Left colon (tissue), 2 donors: Measurements from ENCODE around the gene KCNQ1. TPM values are rescaled to one million over a fixed set of nuclear protein-coding genes. Genes with fewer than 3 reads are reported as not detected.

ENCODE experiments used
- ATAC-seq: fragments of 200-7000 bp; cut with Tn5 transposase; one replicate; pipeline ENCODE4 v1.9.1; 2020; ENCODE audit warnings: mild to moderate bottlenecking, moderate library complexity
- DNase-seq, 2 donors: peaks; one replicate each; pipeline ENCODE4 v3.0.0-alpha.2; 2020
- intact Hi-C, 2 donors: fragments of 100-400 bp; cut with DNase I in 1 of 2; cut with micrococcal nuclease in 1 of 2; formaldehyde crosslinking; loops; one replicate each; pipeline versions ENCODE4 v1.11.2 to v1.14.0; 2022; cut with DNase I, micrococcal nuclease
- total RNA-seq, 2 donors: library from RNA; stranded (reverse); fragmentation: NEBNext Ultra II Directional; extraction: Animal tissue kit (Norgen Biotek cat#: 25700); gene quantifications; one replicate each; pipeline ENCODE4 v1.2.1, GENCODE V29; 2021
- donor health status: DM: no; HTN: no; CAD: no.
- donor health status: DM: yes; HTN: yes; CAD: no.

Gene KCNQ1
- total RNA-seq, 2 donors from 2014 or later, result 42.8 to 56.8 TPM

DNA sequence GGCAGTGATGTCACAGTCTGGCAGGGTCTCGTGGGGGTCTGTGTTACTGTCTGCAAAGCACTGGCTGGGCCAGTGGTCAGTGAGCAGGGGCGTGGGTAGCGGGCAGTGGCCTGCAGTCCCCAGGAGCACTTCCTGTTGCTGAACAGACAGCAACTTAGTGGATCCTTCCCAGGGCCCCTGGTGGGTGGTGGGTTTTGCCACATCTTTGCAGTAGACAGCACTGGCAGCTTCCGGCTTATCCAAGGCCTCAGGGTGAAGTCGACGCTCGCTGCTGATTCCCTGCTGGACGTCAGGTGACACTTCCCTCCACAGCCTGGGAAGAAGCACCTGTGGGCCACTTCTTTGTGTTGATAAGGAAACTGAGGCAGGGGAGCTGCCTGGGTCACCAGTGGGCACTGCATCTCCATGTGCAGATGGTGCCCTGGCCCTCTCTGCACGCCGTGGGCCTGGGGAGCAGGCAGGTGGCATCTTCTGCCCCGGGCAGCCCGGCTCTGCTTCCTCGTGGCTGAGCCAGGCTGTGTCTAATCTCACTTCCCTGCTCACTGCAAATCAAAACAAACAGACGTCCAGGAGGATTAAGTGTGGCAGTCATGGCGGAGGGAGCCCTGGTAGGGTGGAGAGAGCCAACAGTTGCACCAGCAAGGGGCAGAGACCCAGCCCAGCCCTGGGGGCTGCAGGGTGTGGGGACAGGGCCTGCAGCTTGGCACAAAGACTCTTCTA is 79.8 kb downstream of the KCNQ1 start:
- DNase-seq (peak; percentile 10 to 21), ATAC-seq (no peak)
- intact Hi-C loops, result loop anchor here in 1 of 2 donors (5.0 kb wide), 1 partner anchor 97 kb away; no protein-coding TSS in a partner anchor

- DNase-seq (peak; percentile 18 to 23), ATAC-seq (no peak)
- intact Hi-C loops, result loop anchor here in 1 of 2 donors (5.0 kb wide), 1 partner anchor 98 kb away; no protein-coding TSS in a partner anchor
Observed at GRCh38 chr11:2525166-2525861, 80.5 kb downstream of the KCNQ1 start.

DNA sequence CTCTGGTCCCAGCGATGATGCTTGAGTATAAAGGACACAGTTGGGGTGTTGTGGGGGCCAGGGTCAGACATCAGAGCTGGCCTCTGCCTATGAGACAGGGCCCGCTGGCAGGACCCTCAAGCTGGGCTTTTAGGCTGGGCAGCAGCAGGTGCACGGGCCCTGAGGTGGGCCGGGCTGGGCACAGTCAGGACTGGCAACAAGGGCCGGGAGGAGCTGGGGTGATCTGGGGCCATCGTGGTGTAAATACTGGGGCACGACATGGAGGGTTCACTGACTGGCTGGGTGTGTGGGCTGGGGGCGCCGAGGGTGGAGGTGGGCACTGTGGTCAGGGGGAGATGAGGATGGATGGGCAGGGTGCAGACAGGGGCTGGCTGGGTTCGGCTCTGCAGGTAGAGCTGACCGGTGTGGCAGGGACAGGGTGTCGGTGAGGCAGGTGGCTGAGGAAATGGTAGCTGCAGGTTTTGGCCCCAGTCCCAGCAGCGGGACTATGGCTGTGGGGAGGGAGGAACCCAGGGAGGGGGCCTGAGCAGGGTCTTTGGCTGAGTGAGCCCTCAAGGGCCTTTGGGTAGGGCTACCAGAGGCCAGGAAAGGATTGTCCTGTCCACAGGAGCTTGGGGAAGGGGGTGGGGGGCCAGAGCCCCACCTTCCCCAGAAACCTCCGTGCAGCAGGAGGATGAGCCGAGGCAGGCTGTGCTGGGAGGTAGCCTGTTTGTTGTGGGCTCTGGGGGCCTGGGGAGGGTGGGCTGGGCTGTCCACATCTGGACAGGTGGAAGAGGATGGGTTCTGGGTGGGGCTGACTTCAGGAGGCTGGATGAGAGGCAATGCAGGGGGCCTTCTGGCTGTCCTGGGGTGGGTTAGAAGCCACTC is 81.4 kb downstream of the KCNQ1 start:
- ATAC-seq (peak; percentile 35), DNase-seq (peak; percentile 49 to 52)
- intact Hi-C loops, result loop anchor here in 1 of 2 donors (5.0 kb wide), 1 partner anchor 99 kb away; no protein-coding TSS in a partner anchor

DNA sequence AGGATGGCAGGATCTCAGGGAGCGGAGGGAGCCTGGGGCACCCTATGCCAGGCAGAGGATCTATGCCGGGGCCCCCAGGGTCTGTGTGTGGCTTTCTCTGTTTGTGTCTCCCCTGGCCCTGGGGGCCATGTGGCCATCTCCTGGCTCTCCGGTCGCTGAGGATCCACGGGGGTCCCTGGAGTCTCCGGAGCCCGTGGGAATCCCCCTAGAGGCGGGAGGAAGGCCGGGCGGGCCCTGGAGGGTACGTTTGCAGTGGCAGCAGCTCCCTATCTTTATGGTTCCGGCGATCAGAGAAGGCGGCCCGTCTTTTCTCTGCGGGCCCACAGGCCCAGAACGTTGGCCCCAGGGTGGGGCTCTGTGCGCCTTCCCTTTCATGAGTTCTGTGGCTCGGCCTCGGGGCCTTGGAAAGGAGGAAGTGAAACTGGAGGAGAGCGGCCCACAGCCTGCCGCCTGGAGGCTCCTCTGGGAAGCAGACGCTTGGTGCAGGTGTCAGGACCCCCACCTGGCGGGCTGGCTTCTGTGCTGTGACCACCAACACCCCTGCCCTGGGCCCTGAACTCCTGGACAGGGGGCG is 82.1 kb downstream of the KCNQ1 start:
- intact Hi-C loops, result loop anchor here in 1 of 2 donors (5.0 kb wide), 1 partner anchor 100 kb away; no protein-coding TSS in a partner anchor
- DNase-seq (peak; percentile 87), ATAC-seq (peak; percentile 81)

- intact Hi-C loops, result loop anchor here in 1 of 2 donors (5.0 kb wide), 1 partner anchor 100 kb away; no protein-coding TSS in a partner anchor
- ATAC-seq (no peak), DNase-seq (peak; percentile 24 to 53)
Observed at GRCh38 chr11:2527621-2528291, 82.9 kb downstream of the KCNQ1 start.

DNA sequence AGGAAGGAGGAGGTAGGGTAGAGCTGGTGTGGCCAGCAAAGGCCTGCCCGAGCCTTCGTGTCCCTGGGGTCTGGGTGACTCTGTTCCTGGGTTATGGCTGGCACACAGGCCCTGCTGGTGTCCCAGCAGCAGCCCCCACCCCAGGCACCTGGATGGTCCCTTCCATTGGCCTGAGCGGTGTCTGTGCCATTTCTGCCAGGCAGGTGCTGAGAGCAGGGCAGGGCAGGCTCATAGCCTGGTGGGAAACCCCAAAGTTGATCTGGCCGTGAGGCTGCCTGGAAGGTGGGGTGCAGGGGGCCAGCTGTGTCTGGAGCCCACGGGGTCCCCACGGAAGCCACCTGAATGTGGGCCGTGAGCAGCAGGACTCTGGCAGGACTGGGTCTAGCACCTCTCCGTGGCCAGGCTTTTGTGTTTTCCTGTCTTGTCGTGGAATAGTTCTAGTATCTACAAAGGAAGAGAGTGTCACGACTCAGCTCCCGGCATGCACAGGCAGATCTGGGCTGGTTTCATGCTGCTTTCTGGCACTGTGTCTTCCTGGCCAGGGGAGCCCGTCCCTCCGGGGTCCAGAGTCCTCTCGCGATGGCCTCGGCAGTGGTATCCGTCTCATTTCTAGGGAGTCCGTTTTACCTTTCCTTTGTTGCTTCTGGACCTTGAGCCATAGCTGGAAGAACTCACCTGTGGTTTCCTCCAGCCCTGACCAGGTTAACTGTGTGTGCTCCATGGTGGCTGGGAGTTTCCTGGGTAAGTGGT is 83.7 kb downstream of the KCNQ1 start:
- DNase-seq, result peak; percentile 42 to 50
- peak; percentile 39 for ATAC-seq
- intact Hi-C loops, result loop anchor here in 1 of 2 donors (5.0 kb wide), 1 partner anchor 101 kb away; no protein-coding TSS in a partner anchor

DNA sequence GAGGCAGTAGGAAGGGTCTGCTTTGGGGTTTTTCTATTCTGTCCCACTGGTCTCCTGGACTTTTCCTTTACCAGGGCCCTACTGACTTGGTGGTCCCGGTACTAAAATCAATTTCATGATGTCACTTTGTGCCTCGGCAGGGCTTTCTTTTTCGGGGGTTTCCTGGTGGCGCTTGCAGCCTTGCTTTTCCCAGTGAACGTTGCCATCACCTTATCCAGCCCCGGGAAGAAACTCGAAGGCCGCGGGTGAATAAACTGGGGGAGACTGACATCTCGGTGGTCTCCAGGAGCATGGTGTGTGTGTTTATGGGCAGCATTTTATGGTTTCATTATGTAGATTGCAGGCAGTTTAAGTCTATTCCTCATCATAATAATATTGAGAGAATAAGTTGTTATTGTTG is 84.4 kb downstream of the KCNQ1 start:
- ATAC-seq (no peak), DNase-seq (no peak)
- intact Hi-C loops, result loop anchor here in 1 of 2 donors (5.0 kb wide), 1 partner anchor 102 kb away; no protein-coding TSS in a partner anchor

DNA sequence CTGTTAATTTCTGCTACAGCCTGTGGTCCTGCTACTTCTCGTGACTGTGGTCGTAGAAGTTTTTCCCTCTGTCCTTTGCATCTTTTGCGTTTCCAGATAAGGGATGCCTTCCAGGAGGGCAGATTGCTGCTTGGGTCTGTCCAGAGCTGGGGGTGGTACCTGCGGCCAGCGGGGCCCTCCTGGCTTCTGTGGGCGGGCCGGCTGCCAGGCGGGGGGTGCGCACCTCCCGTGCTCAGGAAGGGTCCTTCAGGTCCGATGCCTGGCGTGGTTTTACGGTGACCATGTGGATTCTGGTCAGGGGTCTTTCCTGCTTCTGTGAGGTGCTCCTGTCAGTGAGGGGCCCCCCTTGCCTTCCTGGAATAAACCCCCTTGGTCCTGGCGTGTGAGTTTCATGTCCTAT is 84.8 kb downstream of the KCNQ1 start:
- intact Hi-C loops, result loop anchor here (5.0 kb wide), 2 partner anchors 102 to 363 kb away; no protein-coding TSS in a partner anchor
- ATAC-seq (no peak), DNase-seq (peak in 1 of 2 donors; percentile 21)

DNA sequence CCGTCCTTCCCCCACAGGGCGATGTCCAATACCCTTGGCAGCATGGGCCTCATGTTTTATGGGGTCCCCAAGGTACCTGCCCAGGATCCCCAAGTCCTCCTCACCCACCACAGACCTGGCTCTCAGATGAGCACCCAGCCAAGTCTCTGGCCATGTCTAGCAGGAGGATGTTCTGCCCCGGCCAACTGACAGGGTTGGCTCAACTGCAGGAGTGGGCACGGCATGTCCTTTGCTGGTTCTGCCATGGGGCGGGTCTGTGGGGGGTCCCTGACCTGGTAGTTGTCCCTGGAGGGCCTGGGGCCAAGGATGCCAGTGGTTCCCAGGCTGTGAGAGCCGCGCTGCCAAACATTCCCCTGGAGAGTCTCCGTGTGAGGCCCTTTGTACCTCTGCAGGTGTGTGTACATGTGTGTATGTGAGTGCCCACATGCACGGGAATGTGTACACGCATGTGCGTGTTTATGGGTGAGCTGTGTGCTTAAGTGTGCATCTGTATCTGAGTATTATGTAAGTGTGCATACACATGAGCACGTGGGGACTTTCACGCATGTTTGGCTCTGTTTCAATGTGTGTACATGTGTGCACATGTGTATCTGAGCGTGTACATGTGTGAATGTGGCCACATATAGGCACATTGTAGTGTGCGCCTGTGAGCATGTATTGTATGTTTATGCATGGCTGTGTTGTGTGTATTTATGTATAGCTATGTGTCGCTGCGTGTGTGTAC is 85.5 kb downstream of the KCNQ1 start:
- ATAC-seq (no peak), DNase-seq (peak in 1 of 2 donors; percentile 24)
- intact Hi-C loops, result loop anchor here in 1 of 2 donors (5.0 kb wide), 2 partner anchors 103 to 362 kb away; no protein-coding TSS in a partner anchor

DNA sequence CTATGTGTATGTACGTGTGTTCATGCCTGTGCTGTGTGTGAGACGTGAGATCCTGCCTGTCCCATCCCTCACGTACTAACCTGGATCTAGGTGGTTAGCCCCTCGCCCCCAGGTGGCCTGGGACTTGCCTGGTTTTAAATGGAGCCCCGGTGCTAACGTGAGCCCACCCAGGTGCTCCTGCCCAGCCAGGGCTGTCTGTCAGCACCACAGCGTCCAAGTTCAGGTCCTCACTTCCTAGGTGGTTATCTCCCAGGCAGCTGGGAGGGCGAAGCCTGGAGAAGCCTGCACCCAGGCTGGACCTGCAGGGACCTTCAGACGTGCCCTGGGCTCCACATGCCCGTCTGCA is 86.0 kb downstream of the KCNQ1 start:
- DNase-seq (peak in 1 of 2 donors; percentile 23), ATAC-seq (no peak)
- intact Hi-C loops, result loop anchor here in 1 of 2 donors (5.0 kb wide), 2 partner anchors 104 to 361 kb away; no protein-coding TSS in a partner anchor

DNA sequence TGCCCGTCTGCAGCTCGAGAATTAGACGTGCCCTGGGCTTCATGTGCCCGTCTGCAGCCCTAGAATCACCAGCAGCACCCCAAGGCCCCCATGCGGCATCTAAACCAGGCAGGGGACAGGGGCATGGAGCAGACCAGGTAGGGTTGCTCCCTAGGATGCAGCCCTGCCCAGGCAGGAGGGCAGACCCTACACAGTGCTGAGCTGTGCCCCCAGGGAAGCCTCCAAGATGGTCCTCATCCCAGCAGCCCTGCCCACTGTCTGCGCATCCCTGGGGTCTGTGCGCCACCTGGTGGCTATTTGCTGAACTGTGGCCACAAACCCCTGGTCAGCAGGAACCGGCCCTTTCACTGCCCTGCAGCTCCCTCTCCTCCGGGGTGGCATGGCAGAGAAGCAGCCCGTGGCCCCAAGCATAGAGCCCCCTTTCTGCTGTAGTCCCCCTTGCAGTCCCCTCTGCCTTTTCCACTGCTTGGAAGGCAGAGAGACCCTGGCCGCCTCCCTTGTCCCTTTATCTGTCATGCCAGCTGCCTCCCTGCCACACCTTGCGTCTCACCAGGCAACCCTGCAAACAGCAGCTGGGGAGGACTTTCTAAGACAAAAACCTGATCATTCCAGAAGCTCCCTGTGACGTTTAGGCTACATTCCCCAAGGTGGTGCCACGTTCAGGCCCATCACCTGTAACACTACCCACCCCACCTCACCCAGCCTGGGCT is 86.6 kb downstream of the KCNQ1 start:
- intact Hi-C loops, result loop anchor here in 1 of 2 donors (5.0 kb wide), 2 partner anchors 104 to 361 kb away; no protein-coding TSS in a partner anchor
- ATAC-seq (peak; percentile 40), DNase-seq (peak; percentile 59 to 85)

DNA sequence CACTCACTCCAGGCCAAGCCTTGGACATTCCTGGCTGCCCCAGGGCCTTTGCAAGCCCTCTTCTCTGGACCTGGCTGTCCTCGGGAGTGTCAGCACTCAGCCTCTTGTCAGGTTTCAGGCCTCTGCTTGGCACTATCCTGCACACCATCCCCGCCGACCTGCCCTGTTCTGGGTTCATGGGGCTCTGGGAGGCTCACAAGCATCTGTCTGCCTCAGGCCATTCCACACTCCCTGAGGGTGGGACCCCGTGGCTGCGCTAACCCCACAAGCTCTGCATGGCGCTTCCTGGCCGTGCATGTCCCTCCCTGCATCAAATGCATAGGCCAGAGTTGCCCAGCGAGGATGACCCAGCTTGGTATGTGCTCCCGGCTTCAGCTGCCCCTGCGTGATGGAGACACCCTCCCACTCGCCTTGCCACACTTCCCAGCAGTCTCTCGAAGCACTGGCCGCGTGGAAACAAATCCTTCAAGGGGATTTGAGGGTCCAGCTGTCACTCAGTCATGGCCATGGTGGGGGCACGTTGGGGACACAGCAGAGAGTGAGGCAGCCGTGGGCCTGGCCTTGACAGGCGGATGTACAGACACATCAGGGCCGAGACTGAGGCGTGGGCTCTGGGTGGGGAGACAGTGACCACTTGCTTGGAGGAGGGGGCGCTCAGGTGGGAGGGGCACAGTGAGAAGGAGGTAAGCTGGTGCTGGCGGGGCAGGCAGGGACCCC is 87.3 kb downstream of the KCNQ1 start:
- ATAC-seq (peak; percentile 2), DNase-seq (peak; percentile 24 to 33)
- intact Hi-C loops, result loop anchor here (2.0 to 5.0 kb wide), 3 partner anchors 105 to 360 kb away; no protein-coding TSS in a partner anchor

GRCh38 chr11:2532704-2533586 is 88.1 kb downstream of the KCNQ1 start:
- intact Hi-C loops, result loop anchor here (2.0 to 5.0 kb wide), 3 partner anchors 106 to 359 kb away; no protein-coding TSS in a partner anchor

DNA sequence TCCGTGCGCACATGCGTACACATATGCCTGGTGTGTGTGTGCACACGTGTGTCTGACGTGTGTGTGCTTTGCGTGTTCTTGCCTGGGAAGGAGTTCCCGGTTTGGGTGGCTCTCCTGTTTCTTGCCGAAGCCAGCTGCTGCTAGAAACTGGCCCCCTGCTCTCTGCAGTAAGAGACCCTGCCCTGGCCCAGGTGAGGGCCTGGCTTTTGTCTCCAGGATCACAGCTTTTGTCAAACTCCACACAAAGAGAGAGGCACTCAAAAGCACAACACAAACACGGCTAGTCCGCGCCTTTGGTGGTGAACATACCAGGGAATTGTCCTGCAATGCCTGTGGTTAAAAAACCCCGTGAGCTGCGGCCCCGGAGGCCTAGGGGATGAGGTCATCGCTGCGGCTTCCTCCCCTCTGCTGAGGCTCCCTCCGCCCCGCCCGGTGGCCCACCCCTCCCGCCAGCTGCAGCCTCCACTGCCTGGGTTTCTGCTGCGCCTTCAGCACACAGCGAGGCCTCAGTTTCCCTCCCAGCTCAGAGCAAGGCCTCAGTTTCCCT is 88.9 kb downstream of the KCNQ1 start:
- intact Hi-C loops, result loop anchor here (2.0 to 5.0 kb wide), 3 partner anchors 106 to 359 kb away; no protein-coding TSS in a partner anchor
- peak; percentile 63 to 69 for DNase-seq
- no peak for ATAC-seq

More at GRCh38 chr11:2532704-2533586, 88.1 kb downstream of the KCNQ1 start:
- peak; percentile 84 to 96 for DNase-seq
- ATAC-seq, result peak; percentile 69
